Adipose tissue (tissue), 3 donors: Measurements from ENCODE around the gene SEPTIN7. TPM values are rescaled to one million over a fixed set of nuclear protein-coding genes. Genes with fewer than 3 reads are reported as not detected.
"Not testable (repeated sequence)": the region's sequence is repeated elsewhere in the genome, so short reads cannot be mapped to it uniquely, and the experiment has no call there.

Experiments
- H3K27ac ChIP-seq: one replicate; pipeline ENCODE4 v1.5.1; 2013; ENCODE audit warnings: low read depth, low read length
- WGBS, 3 donors: extraction: QIAGEN DNeasy Blood & Tissue Kit; methylation state at CpG; one replicate each; pipeline ENCODE4 v1.1.7; 2013; 5-methylcytosine and 5-hydroxymethylcytosine counted together
- polyA plus RNA-seq, 3 donors: library from polyadenylated mRNA; stranded (reverse); fragments of 200-250 nt; gene quantifications; one replicate each; pipeline ENCODE4 v1.2.3, GENCODE V29; 2013
- donor health status: healthy with polysubstance abuse.
- donor health status: Bipolar disorder and iron deficiency.
- donor health status: healthy.

Gene SEPTIN7
- polyA plus RNA-seq = 100 to 1,000 TPM in 2 of 3 donors, 10 to 100 TPM in 1; 41.8 to 286 (median 135) TPM

DNA sequence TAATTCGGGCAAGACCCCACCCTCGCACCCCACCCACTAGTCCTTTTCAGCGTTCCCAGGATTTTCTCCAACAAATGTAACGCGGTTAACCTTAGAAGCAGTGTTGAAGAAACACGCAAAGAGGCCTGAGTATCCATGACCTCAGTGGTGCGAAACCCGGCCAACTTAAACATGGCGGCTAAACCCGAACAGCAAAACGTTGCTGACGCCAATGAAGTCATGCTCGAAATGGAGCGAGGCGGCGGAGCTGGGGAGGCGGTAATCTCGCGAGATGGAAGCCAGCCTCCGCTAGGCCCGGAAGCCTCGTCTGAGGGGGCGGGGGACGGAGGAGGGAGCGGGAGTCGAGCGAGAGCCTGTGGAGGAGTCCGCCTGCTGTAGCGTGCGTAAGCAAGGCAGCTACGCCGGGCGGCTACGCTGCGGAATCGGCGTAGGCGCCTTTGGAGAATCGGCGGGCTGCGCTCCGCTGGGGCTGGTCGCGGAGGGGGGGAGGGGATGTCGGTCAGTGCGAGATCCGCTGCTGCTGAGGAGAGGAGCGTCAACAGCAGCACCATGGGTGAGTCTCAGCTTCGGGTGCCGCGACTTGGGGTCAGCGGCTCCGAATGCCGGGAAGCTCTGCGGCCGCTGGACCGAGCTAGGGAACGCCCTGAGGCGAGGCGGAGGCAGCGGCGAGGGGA lies at the start of gene SEPTIN7:
Gene SEPTIN7, plus strand, starts transcription at position 340 of the 674 bp plus-strand sequence. Its CDS starts 153 bp downstream, at position 493.
- WGBS, 3 donors = 0% methylated on average over 58 to 62 of the region's 62 CpGs
- H3K27ac ChIP-seq = peak within 1 kb of the TSS; percentile 93

DNA sequence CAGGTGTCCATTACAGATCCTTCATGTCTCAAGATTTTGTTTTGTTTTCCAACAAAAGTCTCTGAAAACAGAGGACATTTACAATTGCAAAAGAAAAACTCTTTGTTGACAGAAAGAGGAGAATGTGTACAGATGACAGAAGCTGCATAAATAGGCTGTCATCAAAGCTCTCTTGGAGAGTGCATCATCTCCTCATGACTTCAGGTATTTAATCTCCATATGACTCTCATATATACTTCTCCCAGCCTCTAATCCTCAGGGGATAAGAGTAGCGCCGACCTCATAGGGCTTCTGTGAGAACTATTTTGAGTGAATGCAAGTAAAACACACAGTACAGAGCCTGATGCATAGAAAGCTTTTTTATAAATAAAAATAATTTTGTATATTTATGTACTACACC lies 48.1 kb upstream of the SEPTIN7 start:
- no peak overlapping the region for H3K27ac ChIP-seq
- WGBS, 3 donors = 85 to 93% (median 86%) methylated on average over 2 of the region's 2 CpGs

GRCh38 chr7:35753761-35754603 lies 46.9 kb upstream of the SEPTIN7 start:
- WGBS, 3 donors = 52 to 66% (median 64%) methylated on average over 7 of the region's 7 CpGs
- H3K27ac ChIP-seq = no peak overlapping the region

GRCh38 chr7:35754741-35755140 lies 46.1 kb upstream of the SEPTIN7 start:
- no peak overlapping the region for H3K27ac ChIP-seq
- WGBS, 3 donors = 48 to 74% (median 57%) methylated on average over 1 of the region's 1 CpG

DNA sequence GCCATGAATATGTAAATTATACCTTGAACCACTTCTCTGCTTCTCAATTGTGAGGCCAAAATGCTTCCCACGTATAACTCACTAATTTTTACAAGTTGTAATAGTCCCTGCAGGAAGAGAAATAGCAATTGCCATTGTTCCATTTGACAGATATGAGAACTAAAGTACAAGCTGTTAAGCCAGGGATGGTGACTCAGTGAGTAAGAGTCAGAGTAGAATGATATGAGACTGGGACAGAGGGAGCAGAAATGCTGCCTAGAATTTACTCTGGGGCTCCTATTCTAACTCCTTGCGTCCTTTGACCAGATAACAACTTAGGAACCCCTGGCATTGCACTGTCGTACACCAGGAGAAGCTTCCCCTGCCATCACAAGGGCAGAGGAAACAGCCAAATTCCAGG lies 45.1 kb upstream of the SEPTIN7 start:
- WGBS, 3 donors = 85 to 95% (median 90%) methylated on average over 3 of the region's 3 CpGs
- no peak overlapping the region for H3K27ac ChIP-seq

GRCh38 chr7:35756453-35756852 lies 44.4 kb upstream of the SEPTIN7 start:
- 69 to 95% (median 74%) methylated on average over 2 of the region's 2 CpGs for WGBS, 3 donors
- not testable (repeated sequence) for H3K27ac ChIP-seq

- 85 to 91% (median 87%) methylated on average over 3 of the region's 3 CpGs for WGBS, 3 donors
- H3K27ac ChIP-seq = no peak overlapping the region
Measured at GRCh38 chr7:35757574-35757973, 43.3 kb upstream of the SEPTIN7 start.

GRCh38 chr7:35758421-35758820 lies 42.4 kb upstream of the SEPTIN7 start:
- WGBS, 3 donors = 43 to 49% (median 44%) methylated on average over 2 of the region's 2 CpGs
- H3K27ac ChIP-seq = no peak overlapping the region

GRCh38 chr7:35760143-35760745 lies 40.6 kb upstream of the SEPTIN7 start:
- 63 to 77% (median 70%) methylated on average over 7 of the region's 7 CpGs for WGBS, 3 donors
- no peak overlapping the region for H3K27ac ChIP-seq

DNA sequence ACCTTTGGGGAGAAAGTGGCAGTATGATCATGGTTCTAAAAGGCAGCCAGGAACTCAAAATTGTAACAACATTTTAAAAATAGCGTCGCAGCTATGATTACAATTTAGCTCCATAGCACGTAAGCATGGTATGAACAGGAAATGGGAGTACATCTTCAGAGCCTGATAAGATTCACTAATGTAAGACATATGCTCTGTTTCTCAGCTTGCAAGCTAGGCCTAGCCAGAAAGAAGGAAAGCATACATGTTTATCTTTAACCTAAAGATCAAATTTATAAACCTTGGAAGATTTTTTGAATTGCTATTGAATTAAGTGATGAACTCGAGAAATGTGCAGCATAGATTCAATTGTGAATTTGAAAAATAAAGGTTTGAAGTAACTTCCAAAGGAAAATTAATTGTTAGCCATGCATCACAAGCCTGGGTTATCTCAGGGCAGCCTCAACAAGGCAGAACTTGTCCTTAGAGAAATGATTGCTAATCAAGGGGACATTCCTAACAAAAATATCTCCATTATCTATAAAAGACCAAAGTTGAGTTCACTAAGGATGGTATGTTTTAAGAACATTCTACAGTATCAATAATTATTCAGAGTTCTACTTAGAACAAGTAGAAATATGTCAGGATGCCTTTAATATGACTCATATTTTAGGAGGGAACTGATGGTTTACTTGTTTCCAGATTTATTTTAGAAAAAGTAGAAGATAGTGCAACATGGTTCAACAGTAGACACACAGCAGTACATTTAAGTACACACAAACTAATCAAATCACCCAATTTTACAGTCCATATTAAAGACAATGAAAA lies 38.8 kb upstream of the SEPTIN7 start:
- 48 to 57% (median 50%) methylated on average over 4 of the region's 4 CpGs for WGBS, 3 donors
- H3K27ac ChIP-seq = no peak overlapping the region

DNA sequence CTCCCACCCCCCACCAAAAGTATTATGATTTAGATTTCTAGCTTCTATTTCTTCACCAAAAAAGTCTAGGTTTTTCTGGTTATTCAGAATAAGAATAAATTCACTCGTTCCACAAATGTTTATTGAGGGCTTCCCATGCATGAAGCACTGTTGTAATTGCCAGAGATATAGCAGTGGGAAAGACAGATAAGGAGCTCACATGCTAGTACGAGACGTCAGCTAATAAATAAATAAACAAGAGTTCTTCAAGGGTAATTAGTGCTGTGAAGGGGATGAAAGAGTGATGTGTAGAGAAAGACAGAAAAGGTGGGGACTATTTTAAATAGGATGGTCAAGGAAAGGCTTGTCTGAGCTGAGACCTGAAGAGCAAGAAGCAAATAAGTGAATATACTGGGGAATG lies 38.1 kb upstream of the SEPTIN7 start:
- no peak overlapping the region for H3K27ac ChIP-seq
- 32 to 70% (median 68%) methylated on average over 3 of the region's 3 CpGs for WGBS, 3 donors

GRCh38 chr7:35768346-35768745 lies 32.5 kb upstream of the SEPTIN7 start:
- WGBS, 3 donors = 95 to 98% (median 95%) methylated on average over 20 of the region's 20 CpGs
- H3K27ac ChIP-seq = no peak overlapping the region

- H3K27ac ChIP-seq = no peak overlapping the region
Measured at GRCh38 chr7:35771776-35772175, 29.1 kb upstream of the SEPTIN7 start.

DNA sequence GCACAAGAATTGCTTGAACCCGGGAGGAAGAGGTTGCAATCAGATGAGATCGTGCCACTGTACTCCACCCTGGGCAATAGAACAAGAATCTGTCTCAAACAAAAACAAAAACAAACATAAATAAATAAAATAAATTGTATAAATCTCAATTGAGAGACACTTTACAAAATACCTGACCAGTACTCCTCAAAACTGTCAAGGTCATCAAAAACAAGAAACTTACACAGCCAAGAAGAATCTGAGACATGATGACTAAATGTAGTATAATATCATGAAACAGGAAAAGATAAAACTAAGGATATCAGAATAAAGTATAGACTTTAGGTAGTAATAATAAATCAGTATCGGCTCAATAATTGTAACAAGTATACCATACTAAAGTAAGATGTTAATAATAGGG lies 26.9 kb upstream of the SEPTIN7 start:
- 96 to 98% (median 97%) methylated on average over 3 of the region's 3 CpGs for WGBS, 3 donors

DNA sequence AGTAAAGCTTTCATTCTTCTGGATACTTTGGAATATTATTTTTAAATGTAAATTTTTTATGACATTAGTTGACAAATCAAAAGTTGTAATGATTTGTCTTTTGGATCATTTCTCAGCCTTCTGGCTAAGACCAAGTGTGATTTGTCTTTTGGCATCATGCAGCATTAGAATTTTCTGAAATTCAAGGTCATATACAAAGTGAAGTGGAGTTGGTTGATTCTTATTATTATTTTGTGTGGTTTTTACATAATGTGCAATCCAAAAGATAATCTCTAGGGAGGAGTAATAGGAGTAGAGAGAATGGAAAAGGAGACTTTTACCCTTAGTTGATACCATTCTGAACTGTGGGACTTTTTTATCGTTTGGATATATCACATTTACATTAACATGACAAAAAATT lies 24.2 kb upstream of the SEPTIN7 start:
- WGBS, 3 donors = 77 to 85% (median 83%) methylated on average over 1 of the region's 1 CpG
- no peak overlapping the region for H3K27ac ChIP-seq

More for the DNA sequence above, 26.9 kb upstream of the SEPTIN7 start:
- no peak overlapping the region for H3K27ac ChIP-seq

- no peak overlapping the region for H3K27ac ChIP-seq
Measured at GRCh38 chr7:35777121-35777520, 23.7 kb upstream of the SEPTIN7 start.

- H3K27ac ChIP-seq = no peak overlapping the region
- whole genome bisulfite sequencing, 3 donors = 83 to 92% (median 90%) methylated on average over 1 of the region's 1 CpG
Measured at GRCh38 chr7:35780070-35780469, 20.8 kb upstream of the SEPTIN7 start.

GRCh38 chr7:35781200-35781701 lies 19.6 kb upstream of the SEPTIN7 start:
- 60 to 85% (median 82%) methylated on average over 3 of the region's 3 CpGs for WGBS, 3 donors
- H3K27ac ChIP-seq = no peak overlapping the region
